ENCODE measurements around the gene PLA2G2C.
"Not testable (repeated sequence)": the region's sequence is repeated elsewhere in the genome, so short reads cannot be mapped to it uniquely, and the experiment has no call there.

The PLA2G2C gene

GRCh38 chr1:20150969-20151368 is 35.3 kb downstream of the PLA2G2C start:
- DNase-seq = no peak

- no peak for DNase-seq
Measured at GRCh38 chr1:20150326-20150705, 36.0 kb downstream of the PLA2G2C start.

- DNase-seq = no peak
Measured at GRCh38 chr1:20149601-20150325, 36.6 kb downstream of the PLA2G2C start.

- DNase-seq = no peak
Measured at GRCh38 chr1:20148571-20149500, 37.5 kb downstream of the PLA2G2C start.

- no peak for DNase-seq
Measured at GRCh38 chr1:20147846-20148570, 38.3 kb downstream of the PLA2G2C start.

- DNase-seq = no peak
Measured at GRCh38 chr1:20143734-20144565, 42.4 kb downstream of the PLA2G2C start.

- no peak for DNase-seq
Measured at GRCh38 chr1:20143318-20143717, 43.0 kb downstream of the PLA2G2C start.

GRCh38 chr1:20142001-20142710 is 44.2 kb downstream of the PLA2G2C start:
- DNase-seq = no peak

- DNase-seq = no peak
Measured at GRCh38 chr1:20141466-20141865, 44.9 kb downstream of the PLA2G2C start.

- no peak for DNase-seq
Measured at GRCh38 chr1:20141001-20141400, 45.3 kb downstream of the PLA2G2C start.

GRCh38 chr1:20139776-20140612 is 46.3 kb downstream of the PLA2G2C start:
- DNase-seq = no peak

- no peak for DNase-seq
Measured at GRCh38 chr1:20138961-20139550, 47.3 kb downstream of the PLA2G2C start, which contains the start of gene PLA2G2F. Gene PLA2G2F, plus strand, starts transcription at chr1:20139323. Its CDS starts 105 bp downstream, at chr1:20139428.

GRCh38 chr1:20138346-20138745 is 48.0 kb downstream of the PLA2G2C start:
- DNase-seq = no peak

GRCh38 chr1:20137604-20138003 is 48.7 kb downstream of the PLA2G2C start:
- no peak for DNase-seq

- no peak for DNase-seq
Measured at GRCh38 chr1:20137055-20137454, 49.3 kb downstream of the PLA2G2C start.

- no peak for DNase-seq
Measured at GRCh38 chr1:20136249-20136648, 50.1 kb downstream of the PLA2G2C start.

- DNase-seq = no peak
Measured at GRCh38 chr1:20134995-20135394, 51.3 kb downstream of the PLA2G2C start.

- DNase-seq = not testable (repeated sequence)
Measured at GRCh38 chr1:20130518-20130917, 55.8 kb downstream of the PLA2G2C start.

- DNase-seq = no peak
Measured at GRCh38 chr1:20126806-20127440, 59.4 kb downstream of the PLA2G2C start.
